NCI-H748 (cell line): ENCODE measurements around the gene BRSK2.

Experiments used
- DNase-seq: peaks from one replicate; lab custom pipeline; 2025; ENCODE audit not compliant: unreplicated experiment; lab: John Stamatoyannopoulos, UW

BRSK2 gene

DNA sequence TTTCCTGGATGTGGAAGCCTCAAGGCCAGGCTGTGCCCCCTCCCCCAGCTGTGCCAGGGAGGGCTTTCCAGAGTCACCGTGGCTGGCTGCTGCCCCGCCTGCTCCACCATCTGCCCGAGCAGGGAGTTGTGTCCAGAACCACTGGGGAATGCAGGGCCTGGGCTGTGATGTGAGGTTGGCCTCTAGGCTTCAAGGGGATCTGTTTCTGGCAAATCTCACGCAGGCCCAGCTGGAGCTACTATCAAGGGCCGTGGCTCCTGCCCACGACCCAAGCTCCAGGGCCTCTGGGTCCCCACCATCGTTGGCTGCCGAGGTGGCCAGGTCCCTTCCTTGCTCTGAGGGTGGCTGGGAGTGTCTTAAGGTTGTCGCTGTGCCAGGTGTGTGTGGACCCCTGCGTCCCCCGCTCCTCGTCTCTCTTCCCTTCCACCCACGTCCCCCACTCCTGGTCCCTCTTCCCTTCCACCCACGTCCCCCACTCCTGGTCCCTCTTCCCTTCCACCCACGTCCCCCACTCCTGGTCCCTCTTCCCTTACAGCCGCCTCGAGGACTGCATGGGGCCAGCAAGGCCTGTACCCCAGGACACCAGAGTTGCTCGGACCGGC, 6.1 kb downstream of the BRSK2 start:
- DNase-seq, result no peak

DNA sequence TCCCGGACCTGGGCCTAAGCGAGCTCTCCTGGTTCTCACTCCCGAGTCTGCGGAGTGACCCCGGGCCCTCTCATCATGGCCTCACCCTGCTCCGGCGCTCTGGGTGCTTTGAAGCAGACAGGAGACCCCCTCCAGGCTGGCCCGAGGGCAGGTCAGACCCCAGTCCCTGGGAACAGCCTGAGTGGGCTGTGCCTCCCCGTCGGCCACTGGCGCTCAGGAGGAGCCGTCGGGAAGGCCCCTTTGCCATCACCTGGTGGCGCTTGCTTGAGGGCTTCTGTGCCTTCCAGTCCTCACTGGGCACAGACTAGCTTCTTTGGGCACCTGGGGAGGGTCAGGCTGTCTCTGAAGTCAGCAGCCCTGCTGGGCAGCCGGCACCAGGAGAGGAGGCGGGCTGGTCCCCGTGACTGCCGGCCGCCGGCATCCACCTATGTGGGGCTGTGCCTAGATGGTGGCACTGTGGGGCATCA, 6.7 kb downstream of the BRSK2 start:
- no peak for DNase-seq

DNA sequence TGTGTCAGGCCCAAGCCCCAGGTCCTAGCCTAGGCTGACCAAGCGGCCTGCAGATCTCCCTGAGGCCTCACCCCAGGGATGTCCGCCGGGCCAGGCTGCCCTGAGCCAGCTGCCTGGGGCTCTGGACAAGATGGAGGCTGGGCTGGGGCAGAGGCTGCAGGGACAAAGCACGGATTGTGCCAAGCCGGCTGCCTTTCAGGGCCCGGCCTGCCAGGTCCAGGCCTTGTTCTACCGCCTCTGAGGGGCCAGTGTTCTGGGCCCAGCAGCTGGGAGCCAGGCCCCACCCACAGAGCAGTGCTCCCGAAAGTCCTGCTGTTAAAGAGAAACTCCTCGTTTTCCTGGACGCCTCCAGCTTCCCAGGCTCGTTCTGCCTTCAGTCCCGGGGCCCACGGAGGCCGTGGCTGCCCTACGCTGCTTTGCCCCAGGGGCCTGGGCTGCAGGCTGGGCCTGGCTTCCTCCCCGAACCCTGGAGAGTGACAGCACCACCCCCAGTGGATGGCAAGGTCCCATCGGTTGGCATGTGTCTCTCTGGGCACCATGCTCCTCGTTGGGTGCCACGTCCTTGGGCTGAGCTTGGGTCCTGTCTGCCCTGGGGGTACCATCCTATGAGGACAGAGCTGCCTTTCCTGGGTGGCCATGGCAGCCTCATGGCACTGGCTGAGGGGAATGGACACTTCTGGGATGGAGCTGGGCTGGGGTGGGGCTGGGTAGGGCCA, 7.6 kb downstream of the BRSK2 start:
- no peak for DNase-seq

DNA sequence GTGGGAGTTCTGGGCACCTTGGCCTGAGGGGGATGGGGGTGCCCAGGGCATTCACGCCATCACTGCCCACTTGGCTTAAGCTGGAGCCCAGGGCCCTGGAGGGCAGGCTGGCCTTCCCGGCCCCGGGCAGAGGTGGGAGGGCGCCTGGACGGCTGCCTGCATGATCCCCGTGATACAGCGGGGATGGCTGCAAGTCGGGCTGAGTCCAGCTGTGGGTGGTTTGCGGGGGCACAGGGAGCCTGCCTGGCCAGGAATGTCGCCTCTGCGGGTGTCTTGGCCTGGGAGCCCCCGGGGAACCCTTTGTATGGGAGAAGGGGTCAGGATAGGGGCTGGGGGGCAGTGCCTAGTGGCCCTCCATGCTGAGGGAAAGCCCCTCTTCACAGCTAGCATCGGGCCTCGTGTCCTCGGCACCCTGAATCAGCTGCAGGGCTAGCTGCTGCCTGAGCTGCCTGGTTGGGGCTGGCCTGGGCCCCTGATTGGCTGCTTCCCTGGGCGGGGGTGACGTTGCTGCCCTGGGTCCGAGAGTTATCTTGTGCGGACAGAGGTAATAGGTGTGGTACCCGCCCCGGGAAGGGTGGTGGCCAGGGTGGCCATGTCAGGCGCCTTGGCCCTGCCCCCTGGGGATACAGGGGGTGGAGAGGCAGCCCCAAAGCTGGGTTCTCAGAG, 8.3 kb downstream of the BRSK2 start:
- DNase-seq, result no peak

DNA sequence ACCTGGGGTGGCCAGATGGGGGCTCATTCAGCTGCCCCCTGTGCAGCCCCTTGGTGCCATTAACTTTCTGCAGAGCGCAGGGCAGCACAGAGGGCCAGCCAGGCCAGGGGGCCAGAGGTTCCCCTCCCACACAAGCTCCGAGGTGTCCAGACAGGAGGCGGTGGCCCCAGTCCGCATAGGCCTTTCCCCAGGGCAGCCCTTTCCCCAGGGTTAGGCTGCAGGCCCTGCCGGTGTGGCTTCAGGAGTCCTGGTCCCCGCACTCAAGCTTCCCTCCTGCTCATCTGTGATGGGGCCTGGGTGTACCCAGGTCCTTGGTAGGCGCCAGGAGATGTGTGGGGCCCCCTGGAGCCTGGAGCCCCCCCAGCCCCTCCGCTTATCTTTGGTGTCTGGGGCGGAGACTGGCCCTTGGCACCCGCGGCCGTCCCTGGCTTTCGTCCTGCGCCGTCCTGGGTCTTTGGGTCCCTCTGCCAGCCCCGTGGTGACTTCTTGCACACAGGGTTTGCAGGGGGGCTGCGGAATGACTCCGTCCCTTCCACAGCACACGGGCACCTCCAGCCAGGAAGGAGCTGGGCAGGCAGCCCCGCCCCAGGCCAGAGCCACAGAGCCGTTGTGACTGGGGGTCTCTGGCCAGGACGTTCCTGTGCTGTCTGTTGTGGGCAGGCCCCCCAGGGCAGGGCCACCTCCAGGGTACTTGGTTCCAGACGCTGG, 8.9 kb downstream of the BRSK2 start:
- no peak for DNase-seq

DNA sequence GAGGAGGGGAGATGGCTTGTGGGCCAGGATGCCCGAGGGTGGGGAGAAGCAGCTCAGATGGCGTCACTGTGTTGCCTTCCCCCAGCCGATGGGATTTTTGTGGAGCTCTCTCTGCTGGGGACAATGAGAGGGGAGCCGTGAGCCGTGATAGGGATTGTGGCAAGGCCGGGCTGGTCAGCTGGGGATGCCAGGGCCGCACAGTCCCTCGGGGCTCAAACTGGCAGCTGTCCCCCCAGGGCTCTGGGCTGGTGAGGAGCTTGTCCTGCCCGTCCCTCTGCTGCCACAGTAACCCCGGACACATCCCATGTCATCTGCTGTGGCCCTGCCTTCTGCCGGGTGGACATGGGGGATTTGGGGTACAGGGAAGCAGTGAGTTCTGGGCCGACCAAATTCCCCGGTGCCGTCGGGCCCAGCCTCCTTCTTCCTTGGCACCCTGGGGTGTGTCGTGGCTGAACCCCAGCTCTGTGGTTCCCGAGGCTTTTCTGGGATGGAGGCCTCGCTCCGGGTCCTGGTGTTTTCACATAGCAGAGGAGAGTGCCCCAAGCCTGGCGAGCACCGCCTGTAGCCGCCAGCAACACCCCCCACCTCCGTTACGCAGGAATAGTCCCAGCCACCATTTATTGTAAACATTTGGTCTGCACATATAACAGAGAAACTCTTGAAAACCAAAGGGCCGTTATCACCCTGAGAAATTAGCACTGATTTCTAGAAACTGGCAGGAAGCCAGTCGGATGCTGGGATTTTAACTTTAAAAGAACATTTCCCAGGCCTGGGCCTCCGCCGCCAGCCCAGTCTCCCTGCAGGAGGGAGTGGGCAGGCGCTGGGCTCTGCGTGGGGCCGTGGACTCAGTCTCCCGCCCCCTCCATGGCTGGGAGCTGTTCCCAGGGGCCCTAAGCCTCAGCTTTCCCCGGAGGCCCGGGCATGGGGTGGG, 9.9 kb downstream of the BRSK2 start:
- no peak for DNase-seq

DNA sequence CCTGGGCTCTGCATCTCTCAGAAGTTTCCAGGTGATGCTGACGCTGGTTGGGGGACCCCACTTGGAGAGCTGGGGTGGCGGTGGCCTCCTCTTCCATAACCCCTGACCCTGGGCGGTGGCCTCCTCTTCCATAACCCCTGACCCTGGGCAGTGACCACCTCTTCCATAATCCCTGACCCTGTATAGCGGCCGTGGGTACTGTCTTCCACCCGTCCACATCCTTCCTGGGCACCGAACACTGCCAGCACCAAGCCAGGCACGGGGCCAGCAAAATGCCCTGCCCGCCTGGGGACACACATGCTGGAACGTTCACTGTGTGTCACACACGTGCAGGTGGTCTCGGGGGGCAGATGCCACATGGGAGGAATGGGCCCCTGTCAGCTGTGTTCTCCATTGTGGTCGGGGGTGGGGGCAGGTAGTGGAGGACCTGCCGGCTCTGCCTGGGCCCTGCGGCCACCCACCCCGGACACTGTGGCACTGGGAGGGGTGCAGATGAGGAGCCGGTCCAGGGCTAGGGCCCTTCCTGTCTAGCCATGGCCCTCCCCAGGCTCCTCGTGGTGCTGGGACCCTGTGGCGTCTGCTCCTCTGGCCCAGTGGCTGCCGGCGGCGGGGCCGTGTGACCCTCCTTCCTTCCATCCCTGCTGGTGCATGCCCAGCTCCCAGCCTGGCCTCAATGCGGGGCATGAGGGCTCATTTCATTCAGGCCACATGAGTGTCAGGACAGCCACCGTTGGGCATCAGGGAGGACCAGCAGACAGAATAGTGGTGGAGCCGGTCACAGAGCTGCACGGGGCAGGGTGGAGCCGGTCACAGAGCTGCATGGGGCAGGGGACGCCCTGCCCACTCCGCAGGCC, 10.8 kb downstream of the BRSK2 start:
- no peak for DNase-seq

DNA sequence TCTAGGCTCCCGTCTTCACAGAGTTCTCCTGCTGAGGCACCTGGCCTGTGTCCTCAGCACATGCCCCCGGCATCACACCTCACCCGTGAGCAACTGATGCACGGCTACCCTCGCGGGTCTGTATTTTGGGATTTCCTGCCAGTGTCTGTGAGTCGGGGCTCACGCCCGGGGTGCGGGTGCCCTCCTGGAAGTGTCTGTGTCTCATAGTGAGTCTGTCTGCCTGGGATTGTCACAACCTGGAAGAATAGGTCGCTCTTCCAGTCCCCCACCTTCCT, 11.4 kb downstream of the BRSK2 start:
- DNase-seq, result no peak

DNA sequence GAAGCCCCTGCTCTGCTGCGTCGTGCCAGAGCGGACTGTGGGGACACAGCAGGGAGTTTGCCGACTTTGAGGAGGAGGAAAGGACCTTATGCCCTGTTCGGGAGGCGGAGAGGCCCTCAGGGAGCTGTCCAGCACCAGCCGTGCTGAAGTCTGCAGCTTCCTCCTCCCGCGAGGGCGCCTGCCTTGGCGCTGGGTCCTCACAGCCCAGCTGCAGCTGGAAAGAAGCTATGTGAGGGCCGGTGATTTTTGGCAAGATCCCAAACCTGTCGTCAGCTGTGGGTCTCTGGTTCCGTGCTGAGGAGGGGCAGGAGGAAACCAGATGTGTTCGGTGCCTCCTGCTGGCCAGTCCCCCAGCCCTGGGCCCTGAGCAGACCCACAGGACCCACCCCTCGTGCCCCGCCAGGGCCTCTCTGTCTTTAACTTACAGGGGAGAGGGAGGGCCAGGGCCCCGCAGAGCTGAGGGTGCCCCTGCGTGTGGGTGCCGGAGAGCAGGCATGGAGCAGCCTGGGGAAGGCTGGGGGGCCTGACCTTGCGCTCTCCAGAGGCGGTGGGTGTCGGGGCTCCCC, 12.0 kb downstream of the BRSK2 start:
- peak; percentile 10 for DNase-seq

DNA sequence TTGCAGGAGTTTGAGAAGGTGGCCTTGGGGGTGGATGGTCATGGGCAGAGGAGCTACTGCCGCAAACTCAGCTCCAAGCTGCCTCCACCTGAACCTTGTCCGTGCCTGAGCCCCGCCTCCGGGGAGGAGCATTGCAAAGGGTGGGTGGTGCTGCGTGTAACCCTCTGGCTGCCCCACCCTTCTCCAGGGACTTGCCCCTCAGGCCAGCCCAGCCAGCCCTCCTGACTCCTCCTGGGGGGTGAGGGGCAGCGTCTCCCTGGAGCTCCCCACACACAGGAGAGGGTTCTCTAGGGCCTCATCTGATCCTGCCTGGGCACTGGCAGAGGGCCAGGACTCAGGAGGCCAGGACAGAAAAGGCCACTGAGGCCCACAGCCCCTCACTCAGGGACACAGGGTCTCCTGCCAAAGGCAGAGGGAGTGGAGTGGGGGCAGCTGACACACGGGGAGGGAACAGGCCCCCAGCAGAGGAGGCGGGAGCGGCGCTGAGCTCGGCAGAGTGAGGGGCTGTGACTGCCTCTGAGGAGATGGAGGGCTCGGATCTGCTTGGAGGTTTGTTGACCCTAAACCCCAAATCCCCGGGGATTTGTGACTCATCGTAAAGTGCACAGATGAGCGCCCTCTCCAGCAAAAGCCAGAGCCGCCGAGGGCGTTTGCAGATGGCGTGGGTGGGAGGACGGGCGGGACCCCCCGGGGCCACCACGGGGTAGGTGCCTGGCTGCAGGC, 12.8 kb downstream of the BRSK2 start:
- DNase-seq, result no peak

DNA sequence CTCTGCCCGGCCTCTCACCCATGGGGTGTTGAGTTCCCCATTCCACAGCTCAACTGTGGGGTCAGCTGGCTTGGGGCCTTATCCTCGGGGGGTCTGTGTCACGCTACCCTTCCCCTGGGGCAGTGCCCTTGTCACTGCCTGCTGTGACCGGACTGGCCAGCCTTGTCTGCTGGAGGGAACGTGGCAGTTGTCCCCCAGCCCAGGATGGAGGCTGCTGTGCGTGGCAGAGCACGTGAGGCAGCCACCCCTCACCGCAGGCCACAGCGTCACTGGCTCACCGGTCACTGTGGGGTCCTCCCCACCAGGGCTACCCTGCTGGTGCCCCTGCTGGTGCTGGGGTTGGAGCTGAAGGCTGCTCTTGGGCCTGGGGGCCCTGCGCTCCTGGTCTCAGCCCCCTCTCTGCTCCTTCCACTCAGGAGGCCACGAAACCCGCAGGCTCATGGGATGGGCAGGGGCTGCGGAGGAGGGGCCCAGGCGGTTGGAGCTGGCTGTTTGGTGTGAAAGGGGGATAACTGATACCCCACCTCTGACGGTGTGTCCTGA, 13.4 kb downstream of the BRSK2 start:
- DNase-seq, result no peak

DNA sequence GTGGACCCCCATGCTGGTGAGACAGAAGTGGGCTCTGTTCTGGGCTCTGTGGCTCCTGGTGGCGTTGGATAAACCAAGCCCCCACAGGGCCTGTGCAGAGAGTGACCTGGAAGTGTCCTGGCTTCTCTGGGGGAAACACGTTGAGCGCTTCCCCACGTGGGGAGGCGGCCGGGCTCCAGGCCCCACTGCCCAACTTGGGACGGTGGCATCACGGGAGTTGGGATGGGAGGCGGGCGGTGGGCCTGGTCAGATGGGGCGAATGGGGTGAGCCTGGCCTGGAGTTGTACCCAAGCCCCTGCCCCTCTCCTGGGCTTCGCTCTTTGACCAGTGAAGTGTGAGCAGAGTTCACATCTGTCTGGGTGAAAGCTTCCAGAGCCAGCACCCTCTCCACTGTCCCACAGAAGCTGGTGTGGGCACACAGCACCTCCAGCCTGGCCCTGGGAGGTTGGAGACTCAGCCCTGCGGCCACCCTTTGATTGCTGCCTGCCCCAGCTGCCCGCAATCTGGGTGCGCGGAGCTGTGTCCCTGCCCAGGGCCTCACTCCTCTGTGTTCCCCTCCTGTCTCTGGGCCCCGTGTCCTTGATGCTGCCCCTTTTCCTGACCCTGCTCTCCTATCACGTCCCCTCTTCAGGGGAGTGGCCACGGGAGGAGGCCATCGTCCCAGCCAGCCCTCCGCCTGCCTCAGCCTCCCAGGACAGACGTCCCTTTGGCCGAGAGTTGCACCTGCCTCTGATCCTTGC, 14.2 kb downstream of the BRSK2 start:
- DNase-seq, result no peak

DNA sequence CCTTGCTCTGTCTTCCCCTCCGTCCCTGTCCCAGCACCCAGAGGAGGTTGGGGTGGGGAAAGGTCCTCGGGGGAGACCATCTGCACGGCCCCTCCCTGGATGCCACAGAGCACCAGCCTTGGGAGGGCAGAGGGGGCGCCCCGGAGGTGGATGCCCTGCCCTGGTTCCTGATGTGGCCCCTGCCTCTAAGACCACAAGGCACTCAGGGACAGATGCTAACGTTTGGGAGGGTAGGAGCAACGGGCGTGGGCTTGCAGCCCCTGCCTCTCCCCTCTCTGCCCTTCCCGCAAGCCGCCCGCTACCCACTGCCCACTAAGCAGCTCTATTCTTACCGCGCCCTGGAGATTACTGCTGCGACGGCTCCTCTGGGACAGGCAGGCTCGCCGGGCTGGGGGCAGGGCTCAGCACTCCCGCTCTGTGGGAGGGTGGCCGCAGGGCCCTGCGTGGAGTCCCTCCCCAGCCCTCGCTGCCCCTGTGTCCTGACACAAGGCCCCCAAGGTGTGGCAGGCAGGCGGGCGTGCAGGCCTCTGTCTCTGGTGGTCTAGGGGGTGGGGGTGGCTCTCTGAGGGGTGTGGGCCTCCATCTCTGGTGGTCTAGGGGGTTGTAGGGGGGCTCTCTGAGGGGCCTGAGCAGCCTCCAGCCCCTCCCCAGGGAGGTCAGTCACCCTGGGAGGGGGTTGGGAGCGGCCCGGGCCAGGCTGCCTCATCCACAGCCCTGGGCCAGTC, 14.9 kb downstream of the BRSK2 start:
- no peak for DNase-seq

DNA sequence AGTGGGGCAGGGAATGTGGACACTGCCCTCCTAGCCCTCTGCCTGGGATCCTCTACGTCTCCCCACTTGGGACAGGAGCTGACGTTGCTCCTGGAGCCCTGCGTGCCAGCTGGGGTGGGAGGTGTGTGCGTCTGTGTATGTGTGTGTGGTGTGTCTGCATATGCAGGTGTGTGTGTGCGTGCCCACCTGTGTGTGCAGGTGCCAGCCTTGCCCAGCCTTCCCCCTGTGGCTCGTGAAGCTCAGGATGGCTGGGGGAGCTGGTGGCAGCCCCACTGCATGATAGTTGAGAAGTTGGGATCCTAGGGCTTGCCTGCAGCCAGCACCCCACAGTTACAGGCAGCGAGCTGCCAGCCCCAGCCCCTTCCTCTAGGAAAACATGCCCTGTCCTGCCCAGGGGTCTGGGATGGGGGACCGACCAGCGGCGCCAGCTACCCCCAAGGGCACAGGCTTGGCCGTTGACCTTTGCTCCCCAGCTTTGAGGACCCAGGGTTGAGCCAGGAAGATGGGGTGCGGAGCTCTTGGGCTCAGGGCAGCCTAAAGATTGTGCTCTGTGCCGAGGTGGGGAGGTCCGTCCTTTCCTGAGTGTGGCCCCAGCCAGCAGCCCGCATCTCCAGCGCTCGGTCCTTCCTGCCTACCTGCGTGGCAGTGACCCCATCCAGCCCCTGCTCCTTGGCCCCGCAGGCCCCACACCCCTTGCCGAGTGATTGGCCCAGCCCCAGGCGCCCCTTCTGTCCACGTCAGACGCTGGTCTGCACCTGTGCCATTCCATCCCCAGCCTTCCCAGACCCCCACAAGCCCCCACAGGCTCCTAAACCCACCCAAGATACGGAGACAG, 15.7 kb downstream of the BRSK2 start:
- no peak for DNase-seq

DNA sequence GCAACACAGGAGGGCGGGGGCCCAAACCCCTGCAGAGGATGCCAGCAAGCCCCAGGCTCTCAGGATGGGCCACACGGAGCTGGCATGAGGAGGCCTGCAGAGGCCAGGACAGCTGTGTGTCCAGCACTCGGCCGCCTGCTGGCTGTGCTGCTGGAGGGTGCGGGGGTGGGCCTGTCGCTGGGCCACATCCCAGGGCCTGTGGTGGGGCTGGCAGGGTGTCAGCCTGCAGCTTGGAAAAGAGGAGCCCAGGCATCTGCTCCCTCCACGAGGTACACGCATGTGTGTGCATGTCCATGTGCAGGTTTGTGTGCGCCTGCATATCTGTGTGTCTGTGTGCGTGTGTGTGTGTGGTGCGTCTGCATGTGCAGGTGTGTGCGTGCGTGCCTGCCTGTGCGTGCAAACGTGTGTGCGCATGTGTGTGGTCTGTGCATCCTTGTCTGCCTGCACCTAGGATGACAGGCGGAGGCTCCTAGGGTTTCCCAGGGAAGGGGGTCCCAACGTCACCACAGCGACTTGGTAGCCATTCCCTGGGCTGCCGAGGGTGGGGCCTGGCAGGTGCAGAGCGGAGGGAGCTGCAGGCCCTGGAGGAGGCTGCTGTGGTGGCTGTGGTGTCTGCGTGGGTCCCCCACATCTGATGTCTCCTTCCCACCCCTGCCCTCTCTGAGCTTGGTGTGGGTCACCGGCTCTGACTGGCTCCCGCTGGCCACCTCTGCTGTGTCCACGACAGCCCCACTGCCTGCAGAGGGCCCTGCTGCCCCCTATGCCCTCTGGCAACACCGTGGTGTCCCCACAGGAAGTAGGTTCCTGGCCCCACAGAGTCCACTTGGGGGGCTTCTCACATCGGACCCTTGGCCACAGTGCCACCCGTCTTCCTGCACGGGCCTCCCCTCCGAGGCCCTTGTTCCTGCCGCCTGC, 17.1 kb downstream of the BRSK2 start:
- no peak for DNase-seq
